ENCODE measurements around the gene STXBP3. TPM values are rescaled to one million over a fixed set of nuclear protein-coding genes. Genes with fewer than 3 reads are reported as not detected.

Gene STXBP3
- total and polyA plus RNA-seq, 8 donors = 44.4 to 60.2 (median 50.4) TPM

- peaks cover 10 to 19% of the 10 kb centered on the region in 2 donors for H3K4me1 ChIP-seq
- intact Hi-C loops (cut with DNase I) = no loop called here
- no peaks in the 10 kb centered on the region for H3K27me3 ChIP-seq
- ATAC-seq (peak; percentile 77), DNase-seq (peak; percentile 69 to 88 (median 84))
- peak overlapping the region; percentile 75 to 77 for H3K4me3 ChIP-seq
- H3K36me3 ChIP-seq = peaks cover 0 to under 1% of the 10 kb centered on the region in 2 donors
- TF ChIP-seq, protein P1, sequence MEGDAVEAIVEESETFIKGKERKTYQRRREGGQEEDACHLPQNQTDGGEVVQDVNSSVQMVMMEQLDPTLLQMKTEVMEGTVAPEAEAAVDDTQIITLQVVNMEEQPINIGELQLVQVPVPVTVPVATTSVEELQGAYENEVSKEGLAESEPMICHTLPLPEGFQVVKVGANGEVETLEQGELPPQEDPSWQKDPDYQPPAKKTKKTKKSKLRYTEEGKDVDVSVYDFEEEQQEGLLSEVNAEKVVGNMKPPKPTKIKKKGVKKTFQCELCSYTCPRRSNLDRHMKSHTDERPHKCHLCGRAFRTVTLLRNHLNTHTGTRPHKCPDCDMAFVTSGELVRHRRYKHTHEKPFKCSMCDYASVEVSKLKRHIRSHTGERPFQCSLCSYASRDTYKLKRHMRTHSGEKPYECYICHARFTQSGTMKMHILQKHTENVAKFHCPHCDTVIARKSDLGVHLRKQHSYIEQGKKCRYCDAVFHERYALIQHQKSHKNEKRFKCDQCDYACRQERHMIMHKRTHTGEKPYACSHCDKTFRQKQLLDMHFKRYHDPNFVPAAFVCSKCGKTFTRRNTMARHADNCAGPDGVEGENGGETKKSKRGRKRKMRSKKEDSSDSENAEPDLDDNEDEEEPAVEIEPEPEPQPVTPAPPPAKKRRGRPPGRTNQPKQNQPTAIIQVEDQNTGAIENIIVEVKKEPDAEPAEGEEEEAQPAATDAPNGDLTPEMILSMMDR (IDR thresholded peaks at IDR 0.05) = no peak
- peak overlapping the region; percentile 97 to 98 for H3K27ac ChIP-seq
- H3K9me3 ChIP-seq = no peaks in the 10 kb centered on the region
Observed at GRCh38 chr1:108747171-108747850, 837 bp downstream of the STXBP3 start.

DNA sequence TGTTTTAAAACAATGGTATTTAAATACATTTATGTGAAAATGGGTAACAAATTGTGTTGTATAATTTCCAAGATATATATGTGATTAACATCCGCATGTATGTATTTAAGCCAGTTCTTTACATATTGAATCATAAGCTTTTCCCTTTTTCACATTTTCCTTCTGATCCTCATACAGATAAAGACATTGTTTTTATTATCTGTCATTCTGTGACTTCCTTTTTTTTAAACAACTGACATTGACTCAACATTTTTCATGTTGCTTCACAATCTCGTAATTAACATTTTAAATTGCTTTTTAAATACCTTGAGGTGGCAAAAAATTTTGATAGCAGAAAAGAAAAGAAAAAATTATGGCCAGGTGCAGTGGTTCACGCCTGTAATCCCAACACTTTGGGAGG is 1.4 kb downstream of the STXBP3 start:
- Histone ChIP-seq H3K27ac (peak overlapping the region; percentile 97 to 98), H3K4me3 (peak overlapping the region in 1 of 2 donors; percentile 77)
- intact Hi-C loops (cut with DNase I) = no loop called here

GRCh38 chr1:108749081-108749480 is 2.6 kb downstream of the STXBP3 start:
- peaks cover 0 to 13% of the 10 kb centered on the region in 2 donors for H3K36me3 ChIP-seq
- ATAC-seq (no peak), DNase-seq (no peak)
- H3K4me1 ChIP-seq = peaks cover 10 to 19% of the 10 kb centered on the region in 2 donors
- H3K9me3 ChIP-seq = no peaks in the 10 kb centered on the region
- no peaks in the 10 kb centered on the region for H3K27me3 ChIP-seq
- TF ChIP-seq, protein P1 (IDR thresholded peaks at IDR 0.05) = no peak
- no peak overlapping the region for H3K4me3 ChIP-seq
- no peak overlapping the region for H3K27ac ChIP-seq
- intact Hi-C loops (cut with DNase I) = no loop called here

More for the DNA sequence above, 1.4 kb downstream of the STXBP3 start:
- Histone ChIP-seq H3K4me1 (peaks cover 10 to 19% of the 10 kb centered on the region in 2 donors), H3K27me3 (no peaks in the 10 kb centered on the region), H3K36me3 (peaks cover 0 to 7% of the 10 kb centered on the region in 2 donors), H3K9me3 (no peaks in the 10 kb centered on the region)
- TF ChIP-seq, protein P1 (IDR thresholded peaks at IDR 0.05) = no peak
- DNase-seq (no peak), ATAC-seq (no peak)

DNA sequence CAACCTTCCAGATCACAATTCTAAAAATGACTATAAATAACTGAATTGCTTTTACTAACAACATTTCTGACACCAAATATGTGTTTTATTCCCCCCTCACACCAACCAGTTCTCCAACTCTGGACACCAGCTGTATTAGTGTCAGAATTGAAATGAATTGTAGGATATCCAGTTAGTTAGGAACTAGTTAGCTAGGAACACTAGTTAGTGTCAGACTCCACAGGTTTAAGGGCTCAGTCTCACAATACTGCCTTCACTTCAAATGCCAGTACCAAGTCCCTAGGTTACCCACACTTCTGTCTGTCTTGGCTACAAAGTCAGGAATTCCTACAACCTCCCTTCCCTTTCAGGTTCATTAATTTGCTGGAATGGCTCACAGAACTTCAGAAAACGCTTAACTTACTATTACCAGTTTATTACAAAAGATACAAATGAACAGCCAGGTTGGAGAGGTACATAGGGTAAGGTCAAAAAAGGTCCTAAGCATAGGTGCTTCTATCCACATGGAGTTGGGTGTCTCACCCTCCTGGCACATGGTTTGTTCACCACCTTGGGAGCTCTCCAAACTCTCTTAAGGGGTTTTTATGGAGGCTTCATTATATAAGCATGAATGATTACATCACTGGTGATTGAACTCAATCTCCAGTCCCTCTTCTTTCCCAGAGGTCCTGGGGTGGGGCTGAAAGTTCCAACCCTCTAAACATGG is 4.2 kb downstream of the STXBP3 start:
- ATAC-seq (no peak), DNase-seq (no peak)
- Histone ChIP-seq H3K27ac (no peak overlapping the region), H3K4me1 (peaks cover 10 to 19% of the 10 kb centered on the region in 2 donors), H3K27me3 (no peaks in the 10 kb centered on the region), H3K4me3 (no peak overlapping the region), H3K9me3 (no peaks in the 10 kb centered on the region), H3K36me3 (peaks cover 0 to 27% of the 10 kb centered on the region in 2 donors)
- intact Hi-C loops (cut with DNase I) = no loop called here
- TF ChIP-seq, protein P1 (IDR thresholded peaks at IDR 0.05) = no peak

GRCh38 chr1:108753363-108753762 is 6.9 kb downstream of the STXBP3 start:
- ATAC-seq (no peak), DNase-seq (no peak)
- Histone ChIP-seq H3K27me3 (no peaks in the 10 kb centered on the region), H3K4me1 (peaks cover 0 to 9% of the 10 kb centered on the region in 2 donors), H3K36me3 (peaks cover 0 to 50% of the 10 kb centered on the region in 2 donors), H3K9me3 (no peaks in the 10 kb centered on the region), H3K4me3 (no peak overlapping the region), H3K27ac (no peak overlapping the region)
- intact Hi-C loops (cut with DNase I) = no loop called here
- TF ChIP-seq, protein P1 (IDR thresholded peaks at IDR 0.05) = no peak
